GM18517 (cell line): ENCODE results near the gene ICAM2.
A peak's percentile ranks its signal among the peaks of the same experiment; 100 is the strongest.

Source experiments
- ATAC-seq: cut with Tn5 transposase; IDR thresholded peaks from one replicate; pipeline ENCODE4 v1.9.1; 2021; ENCODE audit warnings: mild to moderate bottlenecking, moderate library complexity; ENCODE audit not compliant: unreplicated experiment

Gene ICAM2

DNA sequence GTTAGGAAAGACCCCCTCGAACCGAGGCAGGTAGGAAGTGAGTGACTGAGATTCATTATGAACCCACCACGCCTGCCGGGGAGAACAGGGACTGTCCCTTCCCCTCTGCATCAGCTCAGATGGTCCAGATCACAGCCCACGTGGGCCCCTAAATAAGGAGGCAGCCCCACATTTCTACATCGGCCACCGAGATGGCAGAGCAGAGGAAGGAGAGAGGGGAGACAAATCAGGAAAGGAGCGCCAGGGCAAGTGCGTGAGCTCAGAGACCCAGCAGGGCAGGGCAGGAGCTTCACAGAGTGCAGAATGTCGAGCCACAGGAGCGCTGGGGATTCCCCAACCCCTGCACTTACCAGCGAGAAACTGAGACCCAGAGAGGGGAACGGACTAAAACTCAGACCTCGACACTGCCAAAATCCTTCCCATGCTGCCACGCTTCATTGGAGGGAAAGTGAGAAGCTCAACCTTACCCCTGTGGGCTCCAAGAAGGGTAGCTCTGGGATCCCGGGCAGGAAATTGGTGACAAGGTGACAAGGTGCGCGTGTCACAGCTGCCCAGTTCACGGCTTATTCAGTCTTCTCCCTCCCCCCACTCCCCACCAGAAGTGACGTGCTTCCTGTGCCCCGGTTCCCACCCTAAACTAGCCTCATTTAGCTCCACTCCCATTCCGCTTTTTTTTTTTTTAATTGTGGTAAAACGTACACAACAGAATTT lies at the start of gene ICAM2:
Gene ICAM2 (minus strand): TSS at position 578 of the 711 bp plus-strand sequence. CDS start 13,942 bp downstream, outside the sequence.
- peak; percentile 52 for ATAC-seq

DNA sequence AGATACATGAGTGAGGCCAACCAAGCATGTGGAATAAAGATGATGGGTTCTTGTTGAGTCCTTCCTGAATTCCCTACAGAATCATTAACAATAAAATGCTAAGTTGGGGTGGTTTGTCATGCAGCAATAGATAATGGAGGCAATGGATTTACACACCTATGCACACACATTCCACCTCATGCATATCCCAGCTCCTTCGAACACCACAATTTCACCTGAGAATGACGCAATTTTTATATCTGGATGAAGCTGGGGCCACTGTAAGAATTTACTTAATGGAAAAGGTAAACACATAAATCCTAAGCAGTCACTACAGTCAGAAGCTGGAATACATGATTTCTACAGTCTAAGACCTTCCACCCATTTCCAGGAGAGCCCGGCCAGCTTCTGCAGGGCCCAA lies 49.8 kb upstream of the ICAM2 start:
- ATAC-seq, result no peak

DNA sequence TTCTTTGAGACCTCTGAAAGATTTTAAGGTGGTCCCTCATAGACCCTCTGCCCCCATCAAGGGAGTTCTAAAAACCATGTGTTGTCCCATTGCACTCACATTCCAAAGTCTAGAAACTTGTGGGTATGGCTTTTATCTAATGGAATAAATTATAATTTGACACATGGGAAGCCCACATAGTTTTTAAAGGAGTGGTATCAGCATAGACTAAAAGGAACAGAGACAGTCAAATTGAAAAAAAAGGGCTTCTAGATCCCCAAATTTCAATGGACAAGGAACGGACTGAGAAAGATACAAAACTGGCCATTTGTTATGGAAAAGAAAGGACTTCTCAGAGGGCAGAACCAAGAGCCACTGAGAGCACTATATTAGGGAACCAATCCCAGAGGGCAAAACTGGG lies 48.7 kb upstream of the ICAM2 start:
- no peak for ATAC-seq

DNA sequence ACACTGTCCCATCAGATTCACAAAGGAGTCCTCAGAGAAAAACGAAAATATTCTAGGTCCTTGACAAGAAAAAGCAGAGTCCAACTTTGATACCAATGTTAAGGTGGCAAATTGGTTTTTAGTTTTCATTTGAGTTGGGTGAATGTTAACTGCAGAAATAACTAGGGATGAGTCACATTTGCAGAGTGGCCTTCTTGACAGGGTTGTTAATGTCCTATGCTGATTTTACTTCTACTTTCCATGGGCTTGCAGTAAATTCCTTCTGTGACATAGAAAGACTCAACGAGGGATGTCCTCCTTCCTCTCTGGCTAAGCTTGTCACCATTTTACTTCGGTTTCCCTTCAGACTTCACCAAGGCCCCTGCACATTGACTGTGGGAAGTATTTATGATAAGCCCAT lies 47.2 kb upstream of the ICAM2 start:
- no peak for ATAC-seq

DNA sequence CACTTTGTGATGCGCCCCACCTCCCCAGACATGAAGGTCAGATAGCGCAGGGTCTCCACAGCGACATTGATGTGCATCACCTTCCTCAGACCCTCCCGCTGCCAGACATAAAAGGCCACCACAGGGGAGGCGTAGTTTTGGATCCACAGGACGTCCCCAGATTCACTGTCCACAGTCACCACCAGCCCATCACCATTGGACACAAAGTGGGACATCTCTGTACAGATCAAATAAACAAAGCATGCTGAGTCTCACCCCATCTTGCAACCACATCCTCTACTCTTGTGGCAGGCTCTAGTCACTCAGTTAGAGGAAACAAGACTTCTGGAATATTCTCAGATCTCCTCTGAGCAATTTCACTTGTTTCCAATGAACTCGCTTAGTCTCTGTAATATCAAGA lies 46.3 kb upstream of the ICAM2 start:
- ATAC-seq, result no peak

DNA sequence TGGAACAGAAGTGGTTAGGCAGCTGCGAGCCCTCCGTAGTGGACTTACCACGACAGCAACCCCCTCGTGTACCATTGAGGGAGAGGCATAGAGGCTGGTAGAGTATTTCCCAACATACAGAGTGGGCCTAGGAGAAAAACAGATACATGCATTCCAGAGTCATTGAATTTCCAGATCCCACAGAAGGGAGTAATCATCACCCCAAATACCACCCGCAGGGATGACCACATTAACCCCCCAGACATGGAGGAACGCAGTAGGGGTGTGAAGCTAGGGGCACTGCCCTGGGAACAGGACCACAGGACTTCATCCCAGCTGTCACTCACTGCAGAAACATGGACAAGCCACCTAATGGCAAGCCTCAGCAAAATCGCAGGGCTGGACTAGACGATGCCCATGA lies 44.7 kb upstream of the ICAM2 start:
- ATAC-seq, result no peak

DNA sequence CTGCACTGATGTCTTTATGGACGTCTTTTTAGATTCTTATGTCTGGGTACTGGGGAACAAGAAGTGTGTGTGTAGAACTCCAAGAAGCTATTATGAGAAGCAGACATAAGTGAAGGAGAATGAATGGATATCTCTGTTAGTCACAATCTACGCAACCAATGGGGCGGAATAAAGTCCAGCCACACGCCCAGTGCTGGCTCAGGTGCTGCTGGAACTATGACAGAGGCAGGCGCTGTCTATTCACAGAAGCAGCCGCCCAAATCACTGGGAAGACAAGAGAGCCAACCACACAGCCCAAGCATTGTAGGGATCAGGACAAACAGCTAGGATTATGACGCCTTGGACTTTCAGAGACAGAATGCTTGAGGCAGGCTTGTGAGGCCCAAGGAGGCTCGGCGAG lies 43.9 kb upstream of the ICAM2 start:
- no peak for ATAC-seq

DNA sequence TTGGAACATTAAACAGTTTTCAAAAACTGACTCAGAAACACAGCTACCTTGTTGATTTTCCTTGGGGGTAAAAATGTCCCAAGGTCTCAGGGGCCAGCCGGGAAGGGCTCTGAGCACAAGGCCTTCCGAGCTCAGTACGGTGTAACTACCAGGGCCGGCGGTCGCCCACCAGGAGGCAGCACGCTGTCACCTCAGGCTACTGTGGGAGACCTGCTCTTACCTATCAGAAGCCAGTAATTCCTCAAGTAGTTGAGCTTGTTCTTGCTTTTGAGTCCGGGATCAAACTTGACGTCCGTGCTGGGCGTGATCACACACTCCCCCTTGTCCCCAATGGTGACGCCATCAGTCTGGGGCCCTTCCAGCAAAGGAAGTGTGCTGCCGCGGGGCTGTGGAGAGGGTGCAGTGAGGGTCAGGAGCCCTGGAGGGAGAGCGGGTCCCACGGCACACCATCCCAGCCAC lies 43.4 kb upstream of the ICAM2 start:
- ATAC-seq, result no peak

DNA sequence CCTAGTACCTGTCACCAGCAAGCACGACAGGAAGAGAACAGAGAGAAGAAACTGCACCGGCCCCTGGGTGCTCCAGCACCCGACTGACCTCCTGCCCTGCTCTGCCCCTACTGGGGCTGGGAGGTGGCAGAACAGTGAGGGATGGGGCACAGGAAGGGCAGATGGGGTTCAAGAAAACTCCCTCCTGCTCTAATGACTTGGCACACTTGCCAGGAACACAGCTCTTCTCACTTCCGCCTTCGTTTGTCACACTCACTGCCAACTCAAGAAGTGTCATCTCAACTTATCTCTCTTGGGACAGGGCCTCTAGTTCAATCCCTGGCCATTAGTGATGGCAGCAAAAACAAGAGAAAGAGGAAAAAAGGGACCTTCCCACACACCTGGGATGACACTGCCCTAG lies 42.7 kb upstream of the ICAM2 start:
- ATAC-seq, result no peak

DNA sequence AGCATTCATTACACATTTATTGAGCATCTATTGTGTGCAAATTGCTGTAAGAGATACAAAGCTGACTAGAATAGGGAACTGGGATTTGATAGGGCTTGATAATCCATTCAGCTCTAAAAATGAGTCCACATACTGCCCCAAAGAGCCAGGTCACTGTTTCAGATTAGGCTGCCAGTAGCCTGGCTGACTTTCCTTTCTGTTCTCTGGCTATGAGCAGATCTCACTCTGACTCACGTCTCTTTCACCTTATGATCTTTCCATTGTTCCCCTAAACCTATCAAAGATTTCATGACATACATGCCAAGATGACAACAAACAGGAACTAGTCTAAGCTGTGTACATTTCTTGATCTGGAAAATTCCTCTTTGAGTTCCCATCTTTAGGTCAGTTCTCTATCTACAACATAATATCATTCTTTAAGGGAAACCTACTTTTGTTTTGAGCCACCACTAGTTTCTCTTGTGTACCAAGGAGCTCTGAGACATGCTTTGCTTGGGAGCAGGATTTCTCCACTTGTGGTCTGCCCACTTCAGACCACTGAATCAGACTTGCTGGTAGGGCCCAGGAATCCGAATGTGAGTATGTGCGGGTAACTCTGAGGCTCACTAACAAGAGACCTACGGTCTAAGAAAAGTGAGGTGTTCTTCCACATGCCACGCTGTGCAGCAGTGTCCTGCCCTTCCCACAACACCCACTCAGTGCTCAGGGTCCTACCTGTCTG lies 40.9 kb upstream of the ICAM2 start:
- ATAC-seq, result peak; percentile 45

DNA sequence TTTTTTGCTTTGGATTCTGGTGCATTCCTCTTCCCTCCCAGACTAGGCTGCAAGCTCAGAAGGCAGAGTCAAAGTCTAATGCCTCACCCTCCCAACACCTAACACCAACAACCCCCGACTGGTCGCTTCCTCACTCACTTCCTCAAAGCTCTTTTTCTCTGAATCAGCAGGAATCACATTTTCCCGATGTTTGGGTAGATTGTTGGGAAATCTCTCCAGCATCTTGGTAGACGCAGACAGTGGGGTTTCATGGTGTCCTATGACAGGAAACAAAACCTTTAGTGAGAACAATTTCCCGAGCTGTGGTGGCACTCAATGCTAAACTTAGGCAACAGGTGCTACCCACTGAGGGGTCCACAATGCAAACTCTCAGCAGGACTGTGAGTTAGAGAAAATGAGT lies 39.9 kb upstream of the ICAM2 start:
- ATAC-seq, result no peak

DNA sequence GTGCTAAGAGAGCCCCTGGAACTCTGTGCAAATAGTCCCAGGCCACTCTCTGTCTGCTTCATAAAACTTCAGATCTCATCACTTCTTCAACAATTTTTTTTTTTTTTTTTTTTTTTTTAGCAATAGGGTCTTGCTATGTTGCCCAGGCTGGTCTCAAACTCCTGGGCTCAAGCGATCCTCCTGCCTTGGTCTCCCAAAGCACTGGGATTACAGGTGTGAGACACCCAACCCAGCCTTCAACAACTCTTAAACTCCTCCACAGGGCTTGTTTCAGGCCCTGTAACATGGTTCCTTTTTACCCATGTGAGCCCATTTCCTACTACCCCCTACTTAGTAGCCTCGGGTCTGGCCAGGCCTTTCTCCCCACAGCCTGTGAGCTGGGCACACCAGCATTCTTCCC lies 39.3 kb upstream of the ICAM2 start:
- no peak for ATAC-seq

DNA sequence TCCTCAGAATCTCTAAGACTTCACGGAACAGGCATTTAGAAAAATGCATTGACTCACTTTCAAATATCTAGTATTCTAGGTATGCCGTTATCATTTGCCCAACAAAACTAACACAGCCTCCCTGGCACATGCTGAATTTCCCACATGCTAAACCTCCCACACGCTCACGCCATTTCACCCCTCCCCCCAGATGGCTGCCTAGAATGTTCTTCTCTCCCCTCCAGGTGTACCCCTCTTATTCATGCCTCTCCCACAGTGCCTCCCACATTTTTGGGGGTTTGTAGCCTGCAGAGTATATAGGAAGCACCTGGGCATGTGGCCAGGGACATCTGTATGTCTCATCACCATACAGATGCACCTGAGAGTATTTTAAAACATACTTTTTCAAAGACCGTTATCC lies 38.2 kb upstream of the ICAM2 start:
- ATAC-seq, result no peak

DNA sequence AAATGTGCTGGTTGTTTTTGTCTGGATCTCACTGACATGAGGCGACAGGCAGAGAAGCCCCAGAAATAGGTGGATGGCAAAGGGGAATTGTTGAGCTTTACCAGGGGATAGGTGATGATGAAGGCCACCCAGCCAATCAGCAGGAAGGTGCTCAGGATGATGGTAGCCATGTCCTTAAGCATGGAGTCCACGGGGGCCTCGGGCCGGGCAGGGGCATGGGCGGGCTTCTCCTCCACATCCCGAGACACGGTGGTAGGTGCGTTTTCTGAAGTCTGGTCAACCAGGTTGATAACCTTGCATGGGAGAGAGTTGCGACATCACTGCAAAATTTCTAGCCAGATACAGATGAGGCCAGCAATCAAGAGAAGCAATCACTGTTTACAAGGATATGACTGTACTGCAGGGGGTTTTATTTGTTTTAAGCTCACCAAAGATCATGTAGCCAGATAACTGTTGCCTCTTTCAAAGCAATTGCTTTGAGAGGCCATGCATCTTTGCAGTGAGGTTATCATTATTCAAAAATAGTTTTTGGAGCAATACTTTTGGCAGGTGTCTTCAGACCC lies 37.3 kb upstream of the ICAM2 start:
- no peak for ATAC-seq

DNA sequence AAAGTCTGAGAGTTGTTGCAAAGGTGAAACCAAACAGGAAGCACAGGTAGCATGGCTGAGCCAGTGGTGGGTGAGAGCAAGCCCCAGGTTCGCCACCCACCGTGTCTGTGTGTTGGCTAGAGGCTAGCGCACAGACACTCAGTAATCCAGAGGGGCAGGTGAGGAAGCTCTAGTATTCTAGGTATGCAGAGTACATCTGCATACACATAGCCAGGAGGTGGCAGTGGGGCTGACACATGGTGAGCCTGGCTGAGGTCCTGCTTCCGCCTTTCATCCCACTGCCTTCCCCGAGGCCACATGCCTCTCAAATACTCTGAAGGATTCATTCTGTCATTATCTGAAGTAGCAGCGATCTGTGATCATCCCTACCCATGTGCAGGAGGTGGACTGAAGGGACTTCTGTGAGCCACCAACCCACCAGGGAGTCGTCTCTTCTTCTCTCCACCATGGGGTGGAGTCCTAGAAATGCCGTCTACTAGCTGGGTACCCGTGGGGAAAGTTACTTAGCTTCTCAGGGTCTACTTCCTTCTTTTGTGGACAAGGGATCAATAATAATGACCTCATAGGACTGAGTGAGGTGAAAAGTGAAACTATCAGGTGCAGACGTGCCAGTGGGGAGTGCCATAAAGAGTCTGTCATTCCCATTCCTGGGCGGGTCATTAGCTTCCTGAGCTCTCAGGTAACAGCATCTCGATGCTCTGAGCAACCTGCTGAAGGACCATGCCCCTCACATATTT lies 36.0 kb upstream of the ICAM2 start:
- ATAC-seq, result peak; percentile 77

DNA sequence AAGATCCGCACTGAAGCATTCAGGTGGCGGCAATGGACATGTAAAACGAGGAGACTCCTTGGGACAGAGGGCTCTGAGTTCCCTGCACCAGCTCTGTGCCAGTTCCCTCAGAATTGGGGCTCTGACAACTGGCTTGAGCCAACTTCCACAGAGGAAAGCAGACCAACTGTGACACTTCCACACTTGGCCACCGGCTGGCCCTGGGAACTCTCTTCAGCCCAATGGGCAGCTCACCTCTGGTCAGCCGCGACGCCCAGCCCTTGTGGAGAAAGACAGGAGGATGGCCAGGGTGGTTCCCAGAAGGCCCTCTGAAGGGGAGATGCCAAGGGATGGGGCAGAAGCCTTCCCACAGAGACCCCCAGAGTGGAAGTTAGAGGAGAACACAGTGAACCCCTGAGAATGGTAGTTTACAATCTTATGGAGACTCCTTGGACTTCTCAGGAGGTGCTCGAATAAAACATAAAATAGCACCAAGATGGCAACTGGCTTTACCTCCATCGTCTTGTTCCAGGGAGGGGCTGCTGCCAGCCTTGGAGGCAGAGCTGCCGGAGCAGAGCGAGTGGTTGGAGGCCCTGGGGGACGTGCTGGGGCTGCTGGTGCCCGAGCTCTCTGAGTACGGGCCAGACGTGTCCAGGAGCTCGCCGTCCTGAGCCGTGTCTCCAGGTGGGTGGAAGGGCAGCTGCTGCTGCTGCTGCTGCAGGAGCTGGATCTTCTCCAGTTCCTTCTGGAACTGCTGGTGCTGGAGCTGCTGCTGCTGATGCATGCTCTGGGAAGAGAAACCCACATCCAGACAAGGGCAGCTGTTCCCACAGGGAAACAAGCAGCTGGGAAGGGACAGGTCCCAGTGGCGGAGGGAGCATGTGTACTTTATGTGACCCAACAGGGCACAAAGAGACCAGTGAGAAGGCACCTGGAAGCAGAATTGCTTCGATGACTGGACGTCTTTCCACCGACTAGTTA lies 35.0 kb upstream of the ICAM2 start:
- ATAC-seq, result no peak

DNA sequence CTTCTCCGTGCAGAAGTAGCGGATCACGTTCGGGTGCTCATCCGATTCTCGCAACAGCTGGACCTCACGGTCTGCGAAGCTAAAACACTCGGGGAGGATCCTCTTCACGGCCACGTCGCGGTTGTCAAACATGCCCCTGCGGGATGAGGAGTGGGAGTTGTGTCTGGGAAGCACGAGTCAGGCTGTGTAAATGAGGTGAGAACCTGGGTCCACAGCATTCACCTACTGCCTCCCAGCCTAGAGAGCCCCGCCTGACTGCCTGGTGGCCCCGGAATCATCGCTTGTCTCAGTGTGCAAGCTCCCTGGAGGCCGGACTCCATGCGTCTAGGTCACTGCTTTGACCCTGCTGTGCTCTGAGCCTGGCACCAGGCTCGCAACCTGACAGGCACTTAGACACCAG lies 33.9 kb upstream of the ICAM2 start:
- ATAC-seq, result no peak

DNA sequence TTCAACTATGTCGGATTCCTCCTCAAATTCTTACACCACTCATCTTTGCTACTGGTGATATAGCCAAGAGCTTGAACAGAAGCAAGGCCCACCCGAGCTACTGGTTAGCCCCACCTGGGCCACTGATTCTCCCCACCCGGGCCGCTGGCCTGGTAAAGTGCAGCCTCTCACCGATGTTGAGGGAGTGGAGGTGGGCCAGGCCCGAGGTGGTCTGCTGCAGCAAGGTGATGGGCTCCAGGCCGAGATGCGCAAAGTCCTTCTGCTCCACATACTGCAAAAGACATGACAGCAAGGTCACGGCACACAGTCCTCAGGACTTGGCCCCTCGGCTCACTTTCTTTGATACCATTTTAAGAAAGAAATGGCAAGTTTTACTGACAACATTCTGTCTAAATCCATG lies 32.7 kb upstream of the ICAM2 start:
- no peak for ATAC-seq

DNA sequence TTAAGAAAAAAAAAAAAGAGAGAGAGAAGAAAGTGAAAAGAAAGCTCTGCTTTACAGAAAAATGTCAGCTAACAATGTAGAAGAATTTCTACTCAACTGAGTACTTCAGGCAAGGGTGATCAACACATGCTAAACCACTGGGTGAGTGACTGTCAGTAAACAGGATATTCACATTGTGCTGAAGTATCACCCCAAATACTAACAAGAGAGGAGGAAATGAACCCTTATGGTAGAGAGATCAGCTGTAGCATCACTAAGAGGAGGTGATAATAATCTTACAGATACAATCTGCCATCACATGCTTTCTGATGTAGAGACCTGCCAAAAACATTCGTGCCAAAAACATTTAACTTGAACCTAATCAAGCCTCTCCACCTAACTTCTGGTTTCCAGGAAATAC lies 30.7 kb upstream of the ICAM2 start:
- no peak for ATAC-seq

DNA sequence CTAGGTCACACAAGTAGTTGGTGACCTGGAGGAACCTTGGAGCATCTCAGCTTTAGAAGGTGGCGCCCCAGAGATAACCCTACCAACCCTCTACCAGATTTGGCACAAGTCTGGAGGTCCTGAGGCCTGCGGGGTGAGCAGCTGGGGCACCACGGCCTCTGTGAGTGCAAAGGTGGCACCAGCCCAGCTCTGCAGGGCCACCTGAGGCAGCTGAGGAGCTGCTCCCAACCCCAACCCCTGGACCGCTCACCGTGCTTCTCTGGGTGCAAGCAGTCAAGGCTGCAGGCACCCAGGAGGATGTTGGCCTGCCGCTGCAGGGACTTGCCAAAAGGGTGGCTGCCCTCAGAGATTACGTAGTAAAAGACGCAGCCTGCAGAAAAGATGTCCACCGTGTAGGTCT lies 28.4 kb upstream of the ICAM2 start:
- ATAC-seq, result no peak
